HS-5 (cell line): ENCODE data around the gene KLHDC8A.

ENCODE experiments used
- DNase-seq: peaks from one replicate; pipeline ENCODE4 v3.0.0-alpha.2; 2012; ENCODE audit warnings: low read depth

Gene KLHDC8A

DNA sequence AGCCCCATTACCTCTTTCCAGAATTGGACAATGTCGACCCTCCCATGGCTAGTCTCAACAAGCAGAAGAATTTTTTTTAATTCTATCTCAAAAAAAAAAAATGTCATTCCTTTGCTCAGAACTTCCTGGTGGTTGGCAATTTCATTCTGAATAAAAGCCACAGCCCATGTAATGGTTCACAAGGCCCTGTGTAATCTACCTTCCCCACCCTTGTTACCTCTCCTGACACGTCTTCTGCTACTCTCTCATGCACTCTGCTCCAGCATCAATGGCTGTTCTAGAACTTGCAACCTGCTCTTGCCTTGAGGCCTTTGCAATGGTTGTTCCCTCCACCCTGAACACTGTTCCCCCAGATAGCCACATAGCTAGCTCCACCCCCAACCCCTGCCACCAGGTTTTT lies 60.6 kb downstream of the KLHDC8A start:
- DNase-seq: no peak

DNA sequence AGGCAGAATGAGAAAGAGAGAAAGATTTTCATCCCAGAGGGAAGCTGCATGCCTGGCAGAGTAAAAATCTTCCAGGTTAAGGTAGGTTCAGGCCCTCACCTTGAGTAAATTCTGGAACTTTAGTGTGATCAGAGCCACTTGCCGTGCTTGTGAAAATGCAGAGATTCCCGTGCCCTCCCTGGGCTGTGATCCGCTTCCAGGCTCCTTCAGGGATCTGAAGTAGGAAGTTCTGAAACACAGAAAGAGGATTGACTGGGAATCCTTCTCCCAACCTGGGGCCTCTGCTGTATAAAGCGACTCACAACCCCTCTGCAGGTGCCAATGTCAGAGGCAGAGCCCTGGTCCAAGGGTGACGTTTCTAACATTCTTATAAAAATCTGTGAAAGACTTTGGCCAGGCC lies 61.8 kb downstream of the KLHDC8A start:
- DNase-seq: no peak

DNA sequence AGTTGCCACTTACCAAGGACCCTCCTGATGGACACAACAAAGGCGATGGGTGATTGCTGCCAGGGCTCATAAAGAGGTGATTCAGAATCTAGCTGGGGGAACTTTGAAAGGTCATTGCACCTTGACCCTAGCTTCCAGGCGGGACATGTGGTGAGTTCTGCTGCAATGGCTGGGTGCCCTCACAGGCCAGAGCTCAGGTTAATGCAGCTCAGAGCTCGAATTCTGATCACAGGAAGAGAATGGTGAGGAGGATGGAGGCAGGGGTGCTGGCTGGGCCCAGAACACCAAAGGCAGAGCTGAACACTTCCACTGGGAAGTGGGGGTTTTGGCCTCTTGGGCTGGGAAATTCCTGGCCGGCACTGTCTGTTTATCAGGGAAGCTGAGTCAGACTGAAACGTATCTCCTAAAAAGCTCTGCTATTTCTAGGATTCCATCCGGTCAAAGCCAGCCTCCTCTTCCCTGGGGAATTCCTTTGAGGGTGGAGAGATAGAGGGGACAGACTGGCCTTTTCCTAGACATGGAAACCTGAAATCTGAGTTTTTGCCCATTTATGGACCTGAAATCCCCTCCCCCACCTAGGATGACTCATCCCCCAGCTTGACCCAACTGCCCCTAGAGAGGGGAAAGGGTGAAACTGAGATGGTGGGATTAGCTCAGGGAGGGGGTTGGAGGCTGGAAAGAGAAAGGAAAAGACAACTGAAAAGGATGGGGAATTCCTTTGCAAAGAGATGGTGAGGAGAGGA lies 62.4 kb downstream of the KLHDC8A start:
- DNase-seq: peak; percentile 92

DNA sequence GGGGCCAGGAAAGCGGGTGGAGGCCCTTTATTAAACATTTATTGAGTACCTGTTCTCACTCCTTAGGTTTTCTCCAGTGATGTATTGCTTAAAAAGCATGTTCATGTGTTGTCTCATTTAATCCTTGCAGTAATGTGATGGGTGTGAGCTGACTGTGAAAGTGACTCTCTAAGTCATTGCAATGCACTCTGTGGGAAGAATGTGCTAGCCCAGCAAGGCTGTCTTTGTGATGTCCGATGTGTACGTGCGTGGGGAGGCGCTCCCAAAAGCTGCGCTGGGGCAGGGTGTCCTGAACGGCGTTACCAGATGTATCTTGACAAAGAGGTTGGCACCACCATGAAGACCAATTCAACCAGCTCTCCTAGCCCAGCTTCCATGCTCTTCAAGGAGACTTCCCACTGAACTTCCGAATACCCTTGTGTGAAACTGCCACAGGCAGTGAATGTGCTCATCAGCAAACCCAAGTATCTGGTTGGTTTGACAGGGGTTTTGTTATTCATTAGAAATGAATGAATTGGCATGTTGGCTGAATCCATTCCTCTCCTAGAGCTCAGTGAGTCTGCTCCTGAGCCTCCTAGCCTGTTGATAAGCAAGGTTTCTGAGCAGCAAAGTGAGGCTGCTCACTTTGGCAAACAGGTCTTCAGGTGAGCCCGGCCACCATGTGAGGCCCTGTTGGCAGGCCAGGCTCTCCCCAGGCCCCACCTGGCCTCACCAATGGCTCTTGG lies 63.2 kb downstream of the KLHDC8A start:
- DNase-seq: no peak

DNA sequence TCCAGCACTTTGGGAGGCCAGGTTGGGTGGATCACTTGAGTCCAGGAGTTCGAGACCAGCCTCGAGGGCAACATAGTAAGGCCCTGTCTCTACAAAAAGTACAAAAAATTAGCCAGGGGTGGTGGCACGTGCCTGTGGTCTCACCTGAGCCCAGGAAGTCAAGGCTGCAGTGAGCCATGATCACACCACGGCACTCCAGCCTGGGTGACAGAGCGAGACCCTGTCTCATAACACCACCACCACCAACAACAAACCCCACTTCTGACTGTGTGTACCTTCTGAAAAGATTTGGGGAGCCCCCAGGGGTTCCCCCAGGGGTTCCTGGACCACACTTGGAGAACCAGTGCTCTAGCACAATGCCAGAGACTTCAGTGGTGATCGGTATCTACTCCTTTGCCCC lies 65.1 kb downstream of the KLHDC8A start:
- DNase-seq: no peak

DNA sequence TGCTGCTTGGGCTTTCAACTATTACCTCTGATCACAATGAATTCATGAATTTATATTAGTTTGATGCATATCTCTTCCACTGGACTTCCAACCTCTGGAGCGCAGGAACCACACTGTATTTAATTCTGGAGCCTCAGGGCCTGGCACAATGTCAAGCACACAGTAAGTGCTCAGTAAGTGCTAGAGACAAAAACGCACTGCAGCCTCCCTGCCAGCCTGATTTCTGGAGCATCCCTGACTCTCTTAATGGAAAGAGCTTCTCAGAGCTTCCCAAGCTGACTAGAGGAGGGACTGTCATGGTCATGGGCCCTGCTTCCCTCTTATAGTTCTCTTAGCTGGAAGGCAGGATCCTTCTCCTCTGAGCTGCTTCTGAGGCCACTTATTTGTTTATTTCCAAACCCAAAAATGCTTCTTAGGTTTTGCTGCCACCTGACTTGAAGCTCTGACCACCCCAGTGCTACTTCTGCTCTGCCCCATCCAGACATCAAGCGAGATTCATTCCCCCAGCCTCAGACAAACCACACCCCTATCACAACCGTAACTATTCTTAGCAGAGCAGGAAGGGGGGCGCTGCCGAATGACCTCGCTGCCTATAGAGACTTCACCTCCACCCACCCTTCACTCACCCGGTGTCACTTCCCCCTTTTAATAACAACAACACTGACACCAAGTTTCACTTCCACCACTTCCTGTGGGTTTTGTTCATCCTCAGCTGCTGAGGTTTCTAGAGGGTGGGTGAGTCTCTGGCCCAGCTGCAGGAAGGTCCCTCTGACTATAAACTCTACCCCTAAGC lies 68.8 kb downstream of the KLHDC8A start:
- DNase-seq: no peak

DNA sequence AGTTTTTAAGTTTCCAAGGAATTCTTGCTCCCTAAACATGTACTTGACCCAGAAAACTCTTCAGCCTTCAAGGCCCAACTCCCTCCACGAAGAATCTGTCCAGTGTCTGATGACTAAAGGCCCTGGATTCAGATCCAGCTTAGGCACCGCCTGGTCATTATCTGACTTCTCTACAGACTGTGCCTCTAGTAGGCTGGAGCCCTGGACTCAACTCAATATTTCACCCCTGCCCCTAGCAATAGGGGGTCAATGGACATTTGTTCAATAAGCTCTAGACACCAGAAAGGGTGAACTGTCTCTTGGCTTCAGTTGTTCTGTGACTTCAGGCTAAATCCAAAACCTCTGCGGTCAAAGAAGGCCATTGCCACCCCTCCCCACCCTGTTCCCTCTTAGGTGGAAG lies 69.6 kb downstream of the KLHDC8A start:
- no peak for DNase-seq

DNA sequence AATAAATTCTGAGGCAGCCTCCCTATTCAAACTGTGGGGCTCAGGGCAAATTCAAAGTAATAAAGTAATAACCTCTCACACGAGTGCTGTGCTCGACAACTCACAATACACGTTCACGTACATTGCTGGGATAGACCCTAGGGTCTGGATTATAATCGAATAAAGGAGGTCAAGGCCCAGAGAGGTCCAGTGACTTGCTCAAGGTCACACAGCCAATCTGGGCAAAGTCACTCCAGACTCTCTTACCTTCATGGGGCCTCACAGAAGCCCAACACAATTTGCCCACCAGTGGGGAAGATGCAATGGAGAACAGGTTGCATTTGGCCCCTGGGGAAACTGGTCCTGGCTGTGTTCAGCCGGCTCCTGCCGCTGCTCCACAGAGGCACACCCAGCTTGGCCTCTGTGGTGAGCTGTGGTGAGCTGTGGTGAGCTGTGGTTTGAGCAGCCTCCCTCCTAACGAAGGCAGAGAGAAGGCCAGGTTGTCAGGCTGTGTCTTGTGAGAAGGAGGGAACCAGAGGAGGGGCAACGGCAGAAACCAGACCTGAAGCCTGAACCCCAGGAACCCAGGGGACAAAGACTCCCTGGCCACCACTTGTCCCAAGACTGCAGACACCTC lies 70.3 kb downstream of the KLHDC8A start:
- DNase-seq: no peak
